ENCODE data around the gene IFNL3.

DNA sequence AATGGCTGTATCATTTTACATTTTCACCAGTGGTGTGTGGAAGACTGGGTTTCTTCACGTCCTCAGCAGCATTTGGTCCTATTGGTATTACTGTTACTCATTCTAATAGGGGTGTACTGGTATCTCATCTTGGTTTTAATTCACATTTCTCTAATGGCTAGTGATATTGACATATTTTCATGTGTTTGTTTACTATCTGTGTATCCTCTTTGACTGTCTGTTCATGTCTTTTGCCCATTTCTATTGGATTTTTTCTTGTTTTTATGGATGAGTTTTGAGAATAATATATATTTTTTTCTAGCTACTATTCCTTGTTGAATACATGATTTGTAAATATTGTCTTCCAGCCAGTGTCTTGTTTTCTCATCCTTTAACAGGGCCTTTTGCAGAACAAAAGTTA lies 37.2 kb upstream of the IFNL3 start:
- TF ChIP-seq, protein P1, sequence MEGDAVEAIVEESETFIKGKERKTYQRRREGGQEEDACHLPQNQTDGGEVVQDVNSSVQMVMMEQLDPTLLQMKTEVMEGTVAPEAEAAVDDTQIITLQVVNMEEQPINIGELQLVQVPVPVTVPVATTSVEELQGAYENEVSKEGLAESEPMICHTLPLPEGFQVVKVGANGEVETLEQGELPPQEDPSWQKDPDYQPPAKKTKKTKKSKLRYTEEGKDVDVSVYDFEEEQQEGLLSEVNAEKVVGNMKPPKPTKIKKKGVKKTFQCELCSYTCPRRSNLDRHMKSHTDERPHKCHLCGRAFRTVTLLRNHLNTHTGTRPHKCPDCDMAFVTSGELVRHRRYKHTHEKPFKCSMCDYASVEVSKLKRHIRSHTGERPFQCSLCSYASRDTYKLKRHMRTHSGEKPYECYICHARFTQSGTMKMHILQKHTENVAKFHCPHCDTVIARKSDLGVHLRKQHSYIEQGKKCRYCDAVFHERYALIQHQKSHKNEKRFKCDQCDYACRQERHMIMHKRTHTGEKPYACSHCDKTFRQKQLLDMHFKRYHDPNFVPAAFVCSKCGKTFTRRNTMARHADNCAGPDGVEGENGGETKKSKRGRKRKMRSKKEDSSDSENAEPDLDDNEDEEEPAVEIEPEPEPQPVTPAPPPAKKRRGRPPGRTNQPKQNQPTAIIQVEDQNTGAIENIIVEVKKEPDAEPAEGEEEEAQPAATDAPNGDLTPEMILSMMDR (IDR thresholded peaks at IDR 0.05): no peak
- TF ChIP-seq POLR2A (IDR thresholded peaks at IDR 0.05): no peak
- no peak for TF ChIP-seq EP300 (IDR thresholded peaks at IDR 0.05)
